ENCODE data around the gene ADAMTSL1. TPM values are rescaled to one million over a fixed set of nuclear protein-coding genes. Genes with fewer than 3 reads are reported as not detected.

The ADAMTSL1 gene
- total and polyA plus RNA-seq, 9 of the 15 experiments (the other 6 are each of a cell fraction or from before 2014, with no cell fraction given) = 0.01 TPM; not detected in 8

DNA sequence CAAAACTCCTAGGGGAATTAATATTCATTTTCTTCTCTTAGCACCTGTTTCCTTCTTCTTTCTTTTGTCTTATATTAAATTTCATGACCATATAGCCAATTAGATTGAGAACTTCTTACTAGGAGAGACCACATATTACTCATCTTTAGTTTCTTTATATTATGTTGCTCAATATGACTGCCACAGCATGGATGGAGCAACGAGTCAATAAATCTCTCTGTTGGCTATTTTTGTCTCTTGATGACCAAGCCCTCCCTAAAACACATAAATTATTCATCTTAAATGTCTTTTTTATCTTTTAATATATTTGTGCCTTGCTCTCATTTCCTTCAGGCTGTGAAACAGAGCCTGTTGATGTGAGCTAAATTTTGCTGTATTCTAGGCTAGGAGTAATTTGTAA, 123.0 kb downstream of the ADAMTSL1 start (continued):
- TF ChIP-seq, protein P1, sequence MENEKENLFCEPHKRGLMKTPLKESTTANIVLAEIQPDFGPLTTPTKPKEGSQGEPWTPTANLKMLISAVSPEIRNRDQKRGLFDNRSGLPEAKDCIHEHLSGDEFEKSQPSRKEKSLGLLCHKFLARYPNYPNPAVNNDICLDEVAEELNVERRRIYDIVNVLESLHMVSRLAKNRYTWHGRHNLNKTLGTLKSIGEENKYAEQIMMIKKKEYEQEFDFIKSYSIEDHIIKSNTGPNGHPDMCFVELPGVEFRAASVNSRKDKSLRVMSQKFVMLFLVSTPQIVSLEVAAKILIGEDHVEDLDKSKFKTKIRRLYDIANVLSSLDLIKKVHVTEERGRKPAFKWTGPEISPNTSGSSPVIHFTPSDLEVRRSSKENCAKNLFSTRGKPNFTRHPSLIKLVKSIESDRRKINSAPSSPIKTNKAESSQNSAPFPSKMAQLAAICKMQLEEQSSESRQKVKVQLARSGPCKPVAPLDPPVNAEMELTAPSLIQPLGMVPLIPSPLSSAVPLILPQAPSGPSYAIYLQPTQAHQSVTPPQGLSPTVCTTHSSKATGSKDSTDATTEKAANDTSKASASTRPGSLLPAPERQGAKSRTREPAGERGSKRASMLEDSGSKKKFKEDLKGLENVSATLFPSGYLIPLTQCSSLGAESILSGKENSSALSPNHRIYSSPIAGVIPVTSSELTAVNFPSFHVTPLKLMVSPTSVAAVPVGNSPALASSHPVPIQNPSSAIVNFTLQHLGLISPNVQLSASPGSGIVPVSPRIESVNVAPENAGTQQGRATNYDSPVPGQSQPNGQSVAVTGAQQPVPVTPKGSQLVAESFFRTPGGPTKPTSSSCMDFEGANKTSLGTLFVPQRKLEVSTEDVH (IDR thresholded peaks at IDR 0.05; ENCODE audit: low read depth, partially characterized antibody) = no peak
- TF ChIP-seq SP1 (CRISPR knock-in tag; IDR thresholded peaks at IDR 0.05) (no peak), CTBP1 (IDR thresholded peaks at IDR 0.05; ENCODE audit: borderline replicate concordance) (no peak), CBX8 (IDR thresholded peaks at IDR 0.05; ENCODE audit: borderline replicate concordance, extremely low read depth, low read depth, low read length, poor library complexity, severe bottlenecking) (no peak), FOXP1 (CRISPR knock-in tag; IDR thresholded peaks at IDR 0.05) (no peak), STAG1 (CRISPR knock-in tag; IDR thresholded peaks at IDR 0.05; ENCODE audit: borderline replicate concordance) (no peak), GTF2A2 (tag; IDR thresholded peaks at IDR 0.05) (no peak), ZNF124 (CRISPR knock-in tag; IDR thresholded peaks at IDR 0.05) (no peak)
- TF ChIP-seq, protein P2, sequence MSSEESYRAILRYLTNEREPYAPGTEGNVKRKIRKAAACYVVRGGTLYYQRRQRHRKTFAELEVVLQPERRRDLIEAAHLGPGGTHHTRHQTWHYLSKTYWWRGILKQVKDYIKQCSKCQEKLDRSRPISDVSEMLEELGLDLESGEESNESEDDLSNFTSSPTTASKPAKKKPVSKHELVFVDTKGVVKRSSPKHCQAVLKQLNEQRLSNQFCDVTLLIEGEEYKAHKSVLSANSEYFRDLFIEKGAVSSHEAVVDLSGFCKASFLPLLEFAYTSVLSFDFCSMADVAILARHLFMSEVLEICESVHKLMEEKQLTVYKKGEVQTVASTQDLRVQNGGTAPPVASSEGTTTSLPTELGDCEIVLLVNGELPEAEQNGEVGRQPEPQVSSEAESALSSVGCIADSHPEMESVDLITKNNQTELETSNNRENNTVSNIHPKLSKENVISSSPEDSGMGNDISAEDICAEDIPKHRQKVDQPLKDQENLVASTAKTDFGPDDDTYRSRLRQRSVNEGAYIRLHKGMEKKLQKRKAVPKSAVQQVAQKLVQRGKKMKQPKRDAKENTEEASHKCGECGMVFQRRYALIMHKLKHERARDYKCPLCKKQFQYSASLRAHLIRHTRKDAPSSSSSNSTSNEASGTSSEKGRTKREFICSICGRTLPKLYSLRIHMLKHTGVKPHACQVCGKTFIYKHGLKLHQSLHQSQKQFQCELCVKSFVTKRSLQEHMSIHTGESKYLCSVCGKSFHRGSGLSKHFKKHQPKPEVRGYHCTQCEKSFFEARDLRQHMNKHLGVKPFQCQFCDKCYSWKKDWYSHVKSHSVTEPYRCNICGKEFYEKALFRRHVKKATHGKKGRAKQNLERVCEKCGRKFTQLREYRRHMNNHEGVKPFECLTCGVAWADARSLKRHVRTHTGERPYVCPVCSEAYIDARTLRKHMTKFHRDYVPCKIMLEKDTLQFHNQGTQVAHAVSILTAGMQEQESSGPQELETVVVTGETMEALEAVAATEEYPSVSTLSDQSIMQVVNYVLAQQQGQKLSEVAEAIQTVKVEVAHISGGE (CRISPR knock-in tag; IDR thresholded peaks at IDR 0.05) = no peak
- TF ChIP-seq, protein P3, sequence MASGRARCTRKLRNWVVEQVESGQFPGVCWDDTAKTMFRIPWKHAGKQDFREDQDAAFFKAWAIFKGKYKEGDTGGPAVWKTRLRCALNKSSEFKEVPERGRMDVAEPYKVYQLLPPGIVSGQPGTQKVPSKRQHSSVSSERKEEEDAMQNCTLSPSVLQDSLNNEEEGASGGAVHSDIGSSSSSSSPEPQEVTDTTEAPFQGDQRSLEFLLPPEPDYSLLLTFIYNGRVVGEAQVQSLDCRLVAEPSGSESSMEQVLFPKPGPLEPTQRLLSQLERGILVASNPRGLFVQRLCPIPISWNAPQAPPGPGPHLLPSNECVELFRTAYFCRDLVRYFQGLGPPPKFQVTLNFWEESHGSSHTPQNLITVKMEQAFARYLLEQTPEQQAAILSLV (tag; IDR thresholded peaks at IDR 0.05) = no peak

All from K562 (cell line).